ENCODE measurements around the gene KNDC1. TPM values are rescaled to one million over a fixed set of nuclear protein-coding genes. Genes with fewer than 3 reads are reported as not detected.
"Not testable (repeated sequence)": the region's sequence is repeated elsewhere in the genome, so short reads cannot be mapped to it uniquely, and the experiment has no call there.

KNDC1 gene, protein sequence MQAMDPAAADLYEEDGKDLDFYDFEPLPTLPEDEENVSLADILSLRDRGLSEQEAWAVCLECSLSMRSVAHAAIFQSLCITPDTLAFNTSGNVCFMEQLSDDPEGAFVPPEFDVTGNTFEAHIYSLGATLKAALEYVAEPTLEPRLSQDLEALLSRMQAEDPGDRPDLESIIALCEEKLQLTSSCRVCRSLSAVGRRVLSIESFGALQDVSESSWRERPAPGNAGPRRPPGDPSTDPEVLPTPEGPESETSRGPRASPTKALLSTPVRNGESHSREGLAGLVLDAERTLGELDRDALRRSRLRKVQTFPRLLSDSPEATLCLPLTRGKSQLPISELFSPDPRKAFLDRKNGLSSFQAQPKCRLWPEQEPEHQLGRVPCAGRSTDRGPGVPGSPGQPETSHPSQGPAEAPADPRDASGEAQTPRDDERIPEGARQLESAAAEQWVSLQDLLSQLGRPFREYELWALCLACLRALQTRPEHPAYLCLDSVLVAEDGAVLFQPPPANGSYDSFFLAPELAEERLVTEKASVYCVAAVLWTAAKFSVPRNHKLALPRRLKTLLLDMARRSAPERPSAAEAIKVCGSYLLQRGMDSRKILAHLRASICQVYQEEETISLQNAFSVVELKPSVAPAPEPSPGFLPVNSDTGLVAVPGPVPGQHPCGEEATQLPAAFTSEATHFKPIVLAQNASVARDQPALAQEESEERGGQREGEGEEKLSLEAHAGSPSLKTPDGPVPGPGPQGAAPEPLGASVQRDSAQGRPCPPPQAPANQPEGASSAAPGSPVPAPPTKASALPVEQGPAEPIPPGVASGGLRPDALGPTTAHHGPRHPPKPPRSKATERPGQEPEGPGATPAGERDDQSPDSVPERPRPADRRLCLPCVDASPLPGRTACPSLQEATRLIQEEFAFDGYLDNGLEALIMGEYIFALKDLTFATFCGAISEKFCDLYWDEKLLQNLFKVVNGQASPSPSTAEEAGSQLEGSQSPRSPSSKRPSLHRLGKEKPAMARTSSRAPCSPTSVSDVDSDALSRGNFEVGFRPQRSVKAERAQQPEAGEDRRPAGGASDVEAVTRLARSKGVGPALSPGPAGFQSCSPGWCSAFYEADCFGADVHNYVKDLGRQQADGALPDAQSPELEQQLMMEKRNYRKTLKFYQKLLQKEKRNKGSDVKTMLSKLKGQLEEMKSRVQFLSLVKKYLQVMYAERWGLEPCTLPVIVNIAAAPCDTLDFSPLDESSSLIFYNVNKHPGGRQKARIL (N-terminal part only)
- polyA plus RNA-seq (2013) = 0.71 and 0.75 TPM in 2 replicates

- Histone ChIP-seq H3K27ac (ENCODE audit: low read depth, low read length) (no peak within 1 kb of the TSS), H2AFZ (ENCODE audit: insufficient read depth, low read length, poor library complexity) (no peak within 1 kb of the TSS), H3K4me1 (ENCODE audit: control insufficient read depth in 1 of 2, insufficient read depth in 2 of 2, low read length in 2 of 2) (peaks cover 0 to 11% of the 10 kb centered on the region in 2 experiments), H3K4ac (ENCODE audit: low read depth, low read length) (no peak within 1 kb of the TSS), H3K4me3 (ENCODE audit: low read depth, low read length) (peak within 1 kb of the TSS; percentile 70), H3K27me3 (ENCODE audit: insufficient read depth, low read length) (peaks cover 2% of the 10 kb centered on the region), H4K8ac (ENCODE audit: low read depth, low read length) (no peak within 1 kb of the TSS), H2AK5ac (ENCODE audit: low read length) (no peak within 1 kb of the TSS), H3K9me3 (ENCODE audit: insufficient read depth, low read depth, low read length) (peaks cover 5% of the 10 kb centered on the region), H3K4me2 (ENCODE audit: low read length) (peak within 1 kb of the TSS; percentile 82), H3K9ac (ENCODE audit: low read length) (no peak within 1 kb of the TSS), H3K23ac (ENCODE audit: low read length) (no peak within 1 kb of the TSS), H4K91ac (ENCODE audit: low read depth, low read length) (no peak within 1 kb of the TSS), H3K36me3 (ENCODE audit: control insufficient read depth in 1 of 2, insufficient read depth in 2 of 2, low read length in 2 of 2) (no peaks in the 10 kb centered on the region), H3K14ac (ENCODE audit: low read length) (no peak within 1 kb of the TSS), H2BK12ac (ENCODE audit: low read length) (no peak within 1 kb of the TSS), H2BK120ac (ENCODE audit: insufficient read depth, low read length, poor library complexity) (no peak within 1 kb of the TSS), H2BK5ac (ENCODE audit: low read depth, low read length, poor library complexity) (no peak within 1 kb of the TSS), H3K79me1 (ENCODE audit: low read length) (no peaks in the 10 kb centered on the region), H4K12ac (ENCODE audit: low read depth, low read length) (no peak within 1 kb of the TSS), H3K79me2 (ENCODE audit: control insufficient read depth, insufficient read depth, low read length, poor library complexity) (no peaks in the 10 kb centered on the region), H3K18ac (ENCODE audit: low read length) (no peak within 1 kb of the TSS)
- DNase-seq = no peak
- WGBS (ENCODE audit: extremely low coverage, insufficient coverage, insufficient read length) = no CpG with 5 or more reads among the region's 108 CpGs
Observed at GRCh38 chr10:133159950-133160825, at the start of gene KNDC1. Gene KNDC1, plus strand, starts transcription at chr10:133160219. Its CDS starts 249 bp downstream, at chr10:133160468.

DNA sequence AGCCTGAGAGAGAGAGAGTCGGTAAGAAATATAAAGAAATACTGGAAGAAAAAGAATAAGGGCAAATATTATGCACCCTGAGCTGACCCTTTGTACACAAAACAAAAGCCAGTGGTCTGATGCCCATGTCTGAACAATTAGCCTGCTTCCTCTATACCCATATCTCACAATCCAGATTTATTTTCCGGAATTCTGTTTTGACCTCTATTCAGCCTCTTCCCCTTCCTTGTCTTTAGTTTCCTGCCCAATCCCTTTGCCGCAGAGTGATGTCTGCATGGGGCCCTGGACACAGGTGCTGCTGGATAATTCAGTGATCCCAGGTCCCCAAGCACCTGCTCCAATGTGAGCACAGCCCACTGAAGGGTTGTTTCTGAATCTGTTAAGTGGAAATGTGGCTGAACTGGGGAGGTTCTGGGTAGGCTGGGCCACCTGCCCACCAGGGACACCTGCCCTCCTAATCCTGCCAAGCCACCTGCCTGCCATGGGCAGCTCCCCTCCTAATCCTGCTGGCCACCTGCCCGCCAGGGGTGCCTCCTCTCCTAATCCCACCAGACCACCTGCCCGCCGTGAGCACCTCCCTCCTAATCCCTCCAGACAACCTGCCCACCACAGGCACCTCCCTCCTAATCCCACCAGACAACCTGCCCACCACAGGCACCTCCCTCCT is 49.3 kb upstream of the KNDC1 start:
- no peak overlapping the region for H3K4ac ChIP-seq (ENCODE audit: low read depth, low read length)
- no peaks in the 10 kb centered on the region for H3K4me1 ChIP-seq (ENCODE audit: control insufficient read depth in 1 of 2, insufficient read depth in 2 of 2, low read length in 2 of 2)
- no peak overlapping the region for H4K12ac ChIP-seq (ENCODE audit: low read depth, low read length)
- no peak overlapping the region for H4K8ac ChIP-seq (ENCODE audit: low read depth, low read length)
- H3K4me2 ChIP-seq (ENCODE audit: low read length) = no peak overlapping the region
- H2BK5ac ChIP-seq (ENCODE audit: low read depth, low read length, poor library complexity) = no peak overlapping the region
- H3K9me3 ChIP-seq (ENCODE audit: insufficient read depth, low read depth, low read length) = peaks cover 41% of the 10 kb centered on the region
- H2AFZ ChIP-seq (ENCODE audit: insufficient read depth, low read length, poor library complexity) = no peak overlapping the region
- peaks cover 4% of the 10 kb centered on the region for H3K27me3 ChIP-seq (ENCODE audit: insufficient read depth, low read length)
- H3K14ac ChIP-seq (ENCODE audit: low read length) = no peak overlapping the region
- DNase-seq = no peak
- no peak overlapping the region for H2BK120ac ChIP-seq (ENCODE audit: insufficient read depth, low read length, poor library complexity)
- no peak overlapping the region for H3K4me3 ChIP-seq (ENCODE audit: low read depth, low read length)
- H2AK5ac ChIP-seq (ENCODE audit: low read length) = no peak overlapping the region
- no peaks in the 10 kb centered on the region for H3K79me2 ChIP-seq (ENCODE audit: control insufficient read depth, insufficient read depth, low read length, poor library complexity)
- no peak overlapping the region for H2BK12ac ChIP-seq (ENCODE audit: low read length)
- H3K9ac ChIP-seq (ENCODE audit: low read length) = no peak overlapping the region
- no peaks in the 10 kb centered on the region for H3K79me1 ChIP-seq (ENCODE audit: low read length)
- no peak overlapping the region for H3K23ac ChIP-seq (ENCODE audit: low read length)
- no CpG with 5 or more reads among the region's 6 CpGs for WGBS (ENCODE audit: extremely low coverage, insufficient coverage, insufficient read length)
- no peak overlapping the region for H4K91ac ChIP-seq (ENCODE audit: low read depth, low read length)
- no peaks in the 10 kb centered on the region for H3K36me3 ChIP-seq (ENCODE audit: control insufficient read depth in 1 of 2, insufficient read depth in 2 of 2, low read length in 2 of 2)
- H3K27ac ChIP-seq (ENCODE audit: low read depth, low read length) = no peak overlapping the region
- no peak overlapping the region for H3K18ac ChIP-seq (ENCODE audit: low read length)

- no CpG with 5 or more reads among the region's 7 CpGs for WGBS (ENCODE audit: extremely low coverage, insufficient coverage, insufficient read length)
- H3K9me3 ChIP-seq (ENCODE audit: insufficient read depth, low read depth, low read length) = peaks cover 38% of the 10 kb centered on the region
- not testable (repeated sequence) for H2BK120ac ChIP-seq (ENCODE audit: insufficient read depth, low read length, poor library complexity)
Observed at GRCh38 chr10:133111640-133112039, 48.4 kb upstream of the KNDC1 start.

More at GRCh38 chr10:133111640-133112039, 48.4 kb upstream of the KNDC1 start:
- not testable (repeated sequence) for H2BK5ac ChIP-seq (ENCODE audit: low read depth, low read length, poor library complexity); H3K23ac ChIP-seq (ENCODE audit: low read length); H3K18ac ChIP-seq (ENCODE audit: low read length); H3K79me2 ChIP-seq (ENCODE audit: control insufficient read depth, insufficient read depth, low read length, poor library complexity); DNase-seq; H4K91ac ChIP-seq (ENCODE audit: low read depth, low read length); H3K4me2 ChIP-seq (ENCODE audit: low read length); H3K14ac ChIP-seq (ENCODE audit: low read length); H4K8ac ChIP-seq (ENCODE audit: low read depth, low read length); H3K27me3 ChIP-seq (ENCODE audit: insufficient read depth, low read length); H3K79me1 ChIP-seq (ENCODE audit: low read length); H4K12ac ChIP-seq (ENCODE audit: low read depth, low read length); H3K4me3 ChIP-seq (ENCODE audit: low read depth, low read length); H2AFZ ChIP-seq (ENCODE audit: insufficient read depth, low read length, poor library complexity); H3K36me3 ChIP-seq (ENCODE audit: control insufficient read depth in 1 of 2, insufficient read depth in 2 of 2, low read length in 2 of 2); H2AK5ac ChIP-seq (ENCODE audit: low read length); H3K9ac ChIP-seq (ENCODE audit: low read length); H3K27ac ChIP-seq (ENCODE audit: low read depth, low read length); H2BK12ac ChIP-seq (ENCODE audit: low read length); H3K4ac ChIP-seq (ENCODE audit: low read depth, low read length); H3K4me1 ChIP-seq (ENCODE audit: control insufficient read depth in 1 of 2, insufficient read depth in 2 of 2, low read length in 2 of 2)

All from trophoblast cell (in vitro differentiated cells and primary cell).